Activated CD8-positive, alpha-beta memory T cell treated with anti-CD3 and anti-CD28 coated beads for 4 hours (primary cell): Measurements from ENCODE around the gene IRF9.

ENCODE experiments used
- DNase-seq, 2 donors: peaks; one replicate each; pipeline ENCODE4 v3.0.0-alpha.2; 2020; ENCODE audit warnings: low read depth in 2 of 2

Gene IRF9

DNA sequence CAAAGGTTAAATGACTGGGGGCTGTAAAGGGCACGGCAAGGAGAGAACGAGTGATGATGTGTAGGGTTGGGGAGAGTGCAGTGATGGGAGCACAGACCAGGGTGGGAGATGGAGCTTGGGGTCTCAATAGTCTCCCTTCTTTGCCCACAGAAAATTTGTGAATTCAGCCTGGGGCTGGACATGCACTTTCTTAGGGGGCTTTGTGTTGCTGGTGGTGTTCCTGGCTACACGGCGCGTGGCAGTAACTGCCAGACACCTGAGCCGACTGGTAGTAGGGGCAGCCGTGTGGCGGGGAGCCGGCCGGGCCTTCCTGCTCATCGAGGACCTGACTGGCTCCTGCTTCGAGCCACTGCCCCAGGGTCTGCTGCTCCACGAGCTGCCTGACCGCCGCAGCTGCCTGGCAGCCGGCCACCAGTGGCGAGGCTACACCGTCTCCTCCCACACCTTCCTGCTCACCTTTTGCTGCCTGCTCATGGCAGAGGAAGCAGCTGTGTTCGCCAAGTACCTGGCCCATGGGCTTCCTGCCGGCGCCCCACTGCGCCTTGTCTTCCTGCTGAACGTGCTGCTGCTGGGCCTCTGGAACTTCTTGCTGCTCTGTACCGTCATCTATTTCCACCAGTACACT lies 28.9 kb upstream of the IRF9 start:
- no peak for DNase-seq

DNA sequence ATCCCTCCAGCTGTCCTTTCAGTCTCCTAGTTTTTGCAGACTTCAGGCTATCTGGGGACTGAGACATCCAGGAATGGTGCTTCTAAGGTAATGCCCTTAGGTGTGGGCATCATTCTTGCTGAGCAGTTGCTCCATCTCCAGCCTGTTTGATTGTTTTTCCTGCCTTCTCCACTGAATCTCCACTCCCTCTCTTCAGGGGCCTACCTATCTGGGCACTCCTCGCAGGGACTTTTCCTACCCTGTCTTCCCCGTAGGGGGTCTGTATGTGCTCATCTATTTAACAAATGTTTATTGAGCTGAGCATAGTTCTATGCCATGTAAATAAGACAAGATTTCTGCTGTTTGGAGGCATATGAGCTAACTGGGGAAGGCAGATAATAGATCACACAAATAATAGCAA lies 28.1 kb upstream of the IRF9 start:
- DNase-seq, result no peak

DNA sequence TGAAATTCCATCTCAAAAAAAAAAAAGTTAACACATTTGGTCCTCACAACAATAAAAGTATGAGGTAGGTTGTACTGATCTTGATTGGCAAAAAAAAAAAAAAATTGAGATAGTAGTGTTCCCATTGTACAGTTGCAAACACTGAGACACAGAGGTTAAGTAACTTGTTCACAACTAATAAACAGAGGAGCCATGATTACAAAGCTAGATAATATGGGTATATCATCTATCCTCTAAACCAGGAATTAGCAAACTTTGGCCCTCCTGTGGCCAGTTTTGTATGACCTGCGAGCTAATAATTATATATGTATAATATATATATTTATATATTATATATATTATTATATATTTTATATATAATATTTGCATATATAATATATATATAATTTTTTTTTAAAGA lies 27.3 kb upstream of the IRF9 start:
- DNase-seq, result no peak

DNA sequence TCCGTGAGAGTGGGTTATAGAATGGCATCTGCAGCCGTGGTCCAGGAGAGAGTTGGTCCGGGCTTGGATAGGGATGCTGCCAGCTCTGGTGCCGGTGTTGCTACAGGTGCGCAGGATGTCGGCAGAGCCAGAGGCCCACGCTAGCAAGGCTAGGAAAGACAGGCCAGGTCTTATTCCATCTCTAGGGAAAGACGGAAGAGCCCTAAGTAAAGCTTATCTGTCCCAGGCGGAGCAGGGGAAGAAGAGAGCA lies 25.6 kb upstream of the IRF9 start:
- DNase-seq, result no peak

DNA sequence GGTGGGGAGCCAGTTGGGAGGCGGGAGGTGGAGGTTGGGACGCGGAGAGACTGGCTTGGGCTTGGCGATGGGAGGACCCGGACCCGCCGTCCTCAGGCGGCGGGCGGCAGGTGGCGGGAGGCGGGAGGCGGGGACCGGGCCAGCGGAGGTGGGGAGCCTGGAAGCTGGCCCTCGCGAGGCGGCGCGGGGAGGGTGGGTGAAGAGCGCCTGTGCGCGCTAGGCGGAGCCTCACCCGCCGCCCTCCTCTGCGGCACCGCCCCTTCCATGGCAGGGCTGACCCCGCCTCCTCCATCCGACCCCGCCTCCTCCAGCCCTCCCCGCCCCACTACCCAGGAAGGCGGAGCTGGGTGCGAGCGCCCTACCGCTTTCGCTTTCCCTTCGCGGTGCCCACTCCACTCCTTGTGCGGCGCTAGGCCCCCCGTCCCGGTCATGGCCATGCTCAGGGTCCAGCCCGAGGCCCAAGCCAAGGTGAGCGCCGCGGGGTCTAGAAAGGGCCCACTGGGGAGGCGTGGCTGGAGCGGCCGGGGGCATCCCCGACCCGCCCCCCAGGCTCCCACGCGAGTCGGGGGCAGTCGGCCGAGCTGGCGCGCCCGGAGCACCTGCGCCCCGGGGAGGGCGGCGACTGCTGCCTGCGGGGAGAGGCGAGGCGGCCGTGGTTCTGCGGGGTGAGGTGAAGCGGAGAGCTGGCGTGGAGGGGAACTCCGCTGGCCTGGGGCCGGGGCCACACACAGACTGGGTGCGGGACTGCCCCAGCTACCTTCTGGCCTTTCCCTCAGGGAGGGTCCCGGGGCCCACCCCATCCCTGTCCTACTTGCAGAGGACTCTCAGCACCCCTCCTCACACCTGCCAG lies 25.0 kb upstream of the IRF9 start, which contains the start of gene PSME1:
PSME1 (plus strand) TSS at position 361 of the 850 bp plus-strand sequence; CDS start at position 430, 69 bp downstream.
- DNase-seq, result peak; percentile 89 to 90

DNA sequence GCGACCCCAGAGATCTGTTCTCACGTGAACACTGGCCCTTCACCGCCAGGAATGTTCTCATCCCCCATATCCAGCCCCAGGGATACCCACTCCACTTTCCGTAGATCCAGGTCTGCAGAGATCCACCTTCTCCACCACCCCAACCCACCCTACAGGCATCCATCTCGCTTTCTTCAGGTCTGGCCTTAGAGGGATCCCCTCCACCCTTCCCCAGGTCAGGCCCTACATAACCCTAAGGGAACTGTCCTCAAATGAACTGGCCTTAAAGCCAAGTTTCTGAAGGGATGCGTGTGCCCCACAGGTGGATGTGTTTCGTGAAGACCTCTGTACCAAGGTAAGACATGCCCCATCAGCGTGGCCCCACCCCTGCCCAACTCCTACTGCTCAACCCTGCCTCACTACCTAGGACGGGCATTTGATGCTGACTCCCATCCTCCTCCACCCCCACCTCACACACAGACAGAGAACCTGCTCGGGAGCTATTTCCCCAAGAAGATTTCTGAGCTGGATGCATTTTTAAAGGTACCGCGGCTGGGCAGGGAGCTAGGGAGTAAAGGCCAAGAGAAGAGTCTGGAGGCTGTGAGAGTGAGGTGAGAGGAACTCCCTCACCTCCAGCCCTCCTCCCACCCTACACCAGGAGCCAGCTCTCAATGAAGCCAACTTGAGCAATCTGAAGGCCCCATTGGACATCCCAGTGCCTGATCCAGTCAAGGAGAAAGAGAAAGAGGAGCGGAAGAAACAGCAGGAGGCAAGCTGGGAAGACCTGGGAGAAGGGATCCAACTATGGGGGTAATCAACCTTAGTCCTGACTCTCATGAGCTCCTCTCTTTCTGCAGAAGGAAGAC lies 24.2 kb upstream of the IRF9 start:
- DNase-seq, result no peak

DNA sequence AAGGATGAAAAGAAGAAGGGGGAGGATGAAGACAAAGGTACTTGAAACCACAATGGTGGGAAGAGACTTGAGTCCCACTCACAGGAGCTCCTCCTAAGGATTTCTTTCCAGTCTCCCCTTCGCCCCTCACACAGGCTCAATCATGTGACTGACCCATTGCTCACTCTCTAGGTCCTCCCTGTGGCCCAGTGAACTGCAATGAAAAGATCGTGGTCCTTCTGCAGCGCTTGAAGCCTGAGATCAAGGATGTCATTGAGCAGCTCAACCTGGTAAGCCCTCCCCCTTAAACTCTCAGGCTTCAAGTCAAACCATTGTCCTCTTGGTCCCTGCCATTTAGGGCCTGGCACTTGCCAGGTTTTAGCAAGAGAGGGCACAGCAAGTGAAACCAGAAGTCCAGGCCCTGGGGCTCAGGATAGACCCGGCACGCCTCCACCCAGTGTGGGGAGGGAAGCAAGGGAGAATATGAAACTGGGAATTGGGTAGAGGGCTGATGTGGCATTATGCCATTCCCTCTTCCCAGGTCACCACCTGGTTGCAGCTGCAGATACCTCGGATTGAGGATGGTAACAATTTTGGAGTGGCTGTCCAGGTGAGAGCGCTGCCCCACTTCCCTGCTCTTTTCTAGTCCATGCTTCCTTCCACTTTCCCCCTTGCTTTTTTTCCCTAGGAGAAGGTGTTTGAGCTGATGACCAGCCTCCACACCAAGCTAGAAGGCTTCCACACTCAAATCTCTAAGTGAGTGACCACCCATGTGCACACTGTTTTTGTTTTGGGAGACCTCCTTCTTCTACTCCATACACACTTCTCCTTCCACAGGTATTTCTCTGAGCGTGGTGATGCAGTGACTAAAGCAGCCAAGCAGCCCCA lies 23.3 kb upstream of the IRF9 start:
- no peak for DNase-seq

DNA sequence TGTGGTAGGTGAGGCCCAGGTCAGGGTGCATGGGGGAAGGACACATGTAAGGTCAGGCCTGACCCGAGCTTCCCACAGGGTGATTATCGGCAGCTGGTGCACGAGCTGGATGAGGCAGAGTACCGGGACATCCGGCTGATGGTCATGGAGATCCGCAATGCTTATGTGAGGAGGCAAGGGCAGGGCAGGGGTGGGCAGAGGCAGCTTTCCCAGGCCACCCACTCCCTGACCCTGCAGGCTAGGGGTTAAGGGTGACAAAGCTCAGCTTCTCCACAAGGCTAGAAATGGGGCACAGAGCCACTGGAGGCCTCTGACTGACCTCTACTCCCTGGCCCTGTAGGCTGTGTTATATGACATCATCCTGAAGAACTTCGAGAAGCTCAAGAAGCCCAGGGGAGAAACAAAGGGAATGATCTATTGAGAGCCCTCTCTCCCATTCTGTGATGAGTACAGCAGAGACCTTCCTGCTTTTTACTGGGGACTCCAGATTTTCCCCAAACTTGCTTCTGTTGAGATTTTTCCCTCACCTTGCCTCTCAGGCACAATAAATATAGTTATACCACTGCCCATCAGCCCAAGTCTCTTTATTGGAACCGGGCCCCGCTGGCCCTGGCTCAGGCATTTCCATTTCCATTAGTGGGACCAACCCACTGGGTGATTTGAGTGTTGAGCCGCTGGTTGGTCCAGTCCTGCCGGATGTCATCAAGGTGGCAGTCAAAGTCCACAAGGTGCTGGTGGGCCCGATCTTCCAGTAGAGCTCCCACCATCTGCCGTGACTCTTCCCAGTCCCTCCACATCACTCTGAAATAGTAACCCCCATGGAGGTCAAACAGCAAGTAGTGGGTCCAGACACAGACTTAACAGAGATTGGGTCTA lies 22.4 kb upstream of the IRF9 start:
- no peak for DNase-seq

DNA sequence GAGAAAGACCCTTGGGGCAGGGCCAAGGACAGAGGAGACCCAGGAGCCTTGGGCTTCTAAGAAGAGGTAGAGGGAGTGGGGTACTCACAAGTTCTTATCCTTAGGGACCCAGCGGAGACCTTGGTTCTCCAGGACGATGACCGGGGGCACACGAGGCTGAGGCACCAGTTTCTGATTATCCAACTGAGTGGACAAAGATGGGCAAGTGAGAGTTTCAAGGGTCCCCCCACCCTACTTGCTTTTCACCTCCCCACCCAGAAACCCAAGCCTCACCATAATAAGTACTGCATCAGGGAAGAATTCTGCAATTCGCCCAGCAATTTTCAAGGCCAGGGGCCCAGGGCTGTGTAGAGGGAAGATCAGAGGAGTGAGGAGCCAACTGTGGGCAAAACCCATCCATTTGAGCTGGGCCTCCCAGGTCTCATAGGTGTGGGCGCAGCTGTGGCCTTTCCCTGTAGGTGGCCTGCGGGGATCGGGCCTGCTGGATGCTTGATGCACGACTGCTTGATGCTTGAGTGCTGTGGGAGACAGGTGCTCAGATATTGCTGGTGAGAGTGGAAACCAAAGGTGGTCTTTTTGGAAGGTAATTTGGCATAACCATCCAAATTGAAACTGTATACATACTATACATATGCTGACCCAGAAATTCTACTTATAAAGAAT lies 21.7 kb upstream of the IRF9 start:
- no peak for DNase-seq

DNA sequence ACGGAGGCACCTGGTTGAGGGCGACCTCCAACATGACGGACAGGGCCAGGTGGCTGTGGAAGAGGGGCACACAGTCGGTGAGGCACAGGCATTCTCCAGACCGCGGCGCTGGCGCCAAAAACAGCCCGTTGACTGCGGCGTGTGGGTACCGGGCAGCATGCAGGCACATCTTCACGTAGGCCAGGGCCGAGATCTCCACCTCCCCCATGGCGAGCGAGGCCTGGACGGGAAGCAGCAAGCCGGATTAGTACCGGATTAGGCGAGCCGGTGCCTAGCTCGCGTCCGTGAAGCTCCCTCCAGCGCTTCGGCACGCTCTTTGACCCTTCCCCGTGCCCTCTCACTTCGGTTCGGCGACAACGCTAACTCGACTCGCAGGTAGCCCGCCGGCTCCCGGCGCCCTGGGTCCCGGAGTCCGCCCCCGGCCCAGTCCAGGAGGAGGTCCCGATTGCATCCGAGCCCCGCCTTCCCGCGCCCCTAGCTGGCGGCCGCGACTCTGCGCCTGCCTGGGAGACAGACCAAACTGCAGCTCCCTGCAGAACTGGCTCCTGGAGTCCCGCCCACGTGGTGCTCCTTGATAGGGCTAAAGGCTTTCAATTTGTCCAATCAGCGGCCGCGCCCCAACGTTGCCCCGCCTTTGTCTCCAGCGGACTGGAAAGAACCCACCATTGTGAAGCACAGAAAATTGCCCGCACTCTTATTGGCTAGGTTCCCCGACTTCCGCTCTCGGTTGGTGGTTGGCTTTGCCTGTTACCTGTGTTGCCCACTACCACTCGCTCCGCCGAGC lies 19.8 kb upstream of the IRF9 start, which contains the start of gene EMC9:
EMC9 (minus strand) TSS at position 495 of the 784 bp plus-strand sequence; CDS start at position 208, 287 bp downstream.
- peak; percentile 99 for DNase-seq

DNA sequence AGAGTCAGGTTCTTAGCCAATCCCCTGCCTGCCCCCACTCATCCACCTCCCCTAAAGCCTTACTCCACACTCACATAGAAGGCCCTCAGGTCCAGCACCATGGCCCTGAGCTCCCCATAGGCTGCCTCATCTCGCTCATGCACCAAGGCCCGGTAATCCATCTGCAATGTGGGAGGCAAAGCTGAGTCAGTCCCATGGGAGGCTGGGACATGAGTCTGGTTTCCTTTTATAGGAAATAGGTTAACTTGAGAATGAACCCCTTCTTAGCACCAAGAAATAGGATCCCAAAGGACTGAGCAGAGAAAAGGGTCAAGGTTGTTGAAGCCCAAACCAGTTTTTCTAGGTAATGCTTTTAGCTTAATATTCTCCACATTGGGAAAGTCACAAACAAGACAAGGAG lies 17.6 kb upstream of the IRF9 start:
- DNase-seq, result no peak

DNA sequence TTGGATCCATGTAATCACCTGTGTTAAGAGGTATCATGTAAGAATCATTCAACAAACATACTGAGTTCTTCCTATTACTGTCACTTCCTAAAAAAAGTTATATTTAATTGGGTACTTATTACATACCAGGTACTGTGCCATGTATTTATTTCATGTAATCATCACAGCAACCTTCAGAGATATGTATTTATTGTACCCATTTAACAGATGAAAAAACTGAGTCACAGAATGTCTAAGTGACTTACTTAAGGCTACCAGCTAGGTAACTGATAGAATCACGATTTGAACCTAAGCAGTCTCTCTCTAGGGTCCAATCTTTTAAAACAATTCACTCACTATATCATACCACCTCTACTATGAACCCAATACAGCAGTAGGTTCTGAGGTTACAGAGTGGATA lies 16.6 kb upstream of the IRF9 start:
- DNase-seq, result no peak

DNA sequence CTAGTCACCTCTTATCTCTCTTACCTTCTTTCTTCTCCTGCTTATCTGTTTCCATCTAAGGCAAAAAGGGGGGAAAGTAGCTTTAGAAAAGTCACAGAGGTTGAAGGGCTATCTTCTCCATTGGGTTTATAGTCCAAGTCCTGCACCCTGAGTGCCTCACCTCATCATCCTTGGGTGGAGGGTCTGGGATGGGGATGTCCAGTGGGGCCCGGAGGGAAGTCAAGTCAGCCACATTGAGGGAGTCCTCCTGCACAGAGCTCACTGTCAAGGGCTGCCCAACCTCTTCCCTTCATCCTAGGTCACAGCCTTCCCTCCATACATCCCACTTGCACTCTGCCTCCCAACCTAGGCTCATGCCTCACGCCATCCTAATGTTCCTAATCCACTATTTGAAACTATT lies 15.8 kb upstream of the IRF9 start:
- no peak for DNase-seq

DNA sequence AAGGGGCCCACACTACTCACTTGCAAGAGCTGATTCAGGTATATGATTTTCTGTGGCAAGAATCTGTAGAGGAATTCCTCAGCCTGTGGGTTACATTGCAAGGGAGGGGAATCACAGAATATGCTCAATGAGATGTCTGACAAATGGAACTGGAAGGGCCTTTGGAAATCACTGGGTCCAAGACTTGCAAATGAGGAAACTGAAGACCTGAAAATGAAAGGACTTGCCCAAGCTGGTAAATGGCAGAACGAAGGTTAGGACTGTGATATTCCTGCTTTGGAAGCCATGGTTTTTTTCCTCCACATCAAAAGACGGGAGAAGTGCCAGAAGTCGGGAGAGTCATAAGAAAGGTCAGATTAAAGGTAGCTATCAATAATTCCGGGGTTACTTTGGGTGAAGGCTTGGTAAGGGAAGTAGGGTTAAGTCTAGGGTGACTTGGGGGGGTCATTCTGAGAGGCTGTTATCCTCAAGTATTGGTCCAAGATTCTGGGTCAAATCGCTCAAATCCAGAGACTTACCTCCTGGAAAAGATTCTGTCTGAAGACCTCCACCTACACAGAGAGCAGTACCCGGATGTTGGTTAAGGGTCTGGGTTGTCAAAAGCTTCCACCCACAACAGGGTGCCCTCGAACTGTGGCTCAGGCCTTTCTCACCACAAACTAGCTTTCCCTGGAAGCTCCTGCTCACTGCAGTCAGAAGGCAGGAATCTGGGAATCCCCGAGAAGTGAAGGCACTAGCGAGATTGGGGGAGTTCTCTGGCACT lies 15.2 kb upstream of the IRF9 start:
- DNase-seq, result no peak

DNA sequence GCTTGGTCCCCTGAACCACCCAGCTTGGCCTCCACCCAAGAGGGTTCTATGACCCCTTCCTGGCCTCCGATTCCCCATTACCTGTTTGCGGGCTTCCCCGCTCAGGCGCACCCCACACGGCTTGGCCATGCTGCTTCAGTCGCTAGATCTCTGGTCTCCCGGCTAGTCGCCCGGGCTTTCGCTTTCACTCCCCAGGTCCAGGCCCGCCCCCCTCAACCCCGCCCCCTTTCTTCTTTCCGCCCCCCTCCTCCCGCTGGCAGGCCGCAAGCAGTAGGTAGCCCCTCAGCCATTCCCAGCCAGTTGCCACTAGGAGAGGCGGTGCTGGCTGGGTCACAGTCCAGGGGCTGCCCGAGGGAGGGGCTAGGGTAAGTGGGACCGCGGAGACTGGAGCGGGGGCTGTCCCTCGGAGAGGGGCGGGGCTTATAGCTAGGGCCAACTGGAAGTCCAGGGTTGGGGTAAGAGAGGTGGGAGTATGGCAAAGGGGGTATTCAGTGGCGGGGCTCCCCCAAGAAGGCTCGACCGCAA lies 14.6 kb upstream of the IRF9 start, which contains the start of gene PSME2:
PSME2 (minus strand) TSS at position 158 of the 525 bp plus-strand sequence; CDS start at position 129, 29 bp downstream.
- DNase-seq, result peak; percentile 61 to 64

DNA sequence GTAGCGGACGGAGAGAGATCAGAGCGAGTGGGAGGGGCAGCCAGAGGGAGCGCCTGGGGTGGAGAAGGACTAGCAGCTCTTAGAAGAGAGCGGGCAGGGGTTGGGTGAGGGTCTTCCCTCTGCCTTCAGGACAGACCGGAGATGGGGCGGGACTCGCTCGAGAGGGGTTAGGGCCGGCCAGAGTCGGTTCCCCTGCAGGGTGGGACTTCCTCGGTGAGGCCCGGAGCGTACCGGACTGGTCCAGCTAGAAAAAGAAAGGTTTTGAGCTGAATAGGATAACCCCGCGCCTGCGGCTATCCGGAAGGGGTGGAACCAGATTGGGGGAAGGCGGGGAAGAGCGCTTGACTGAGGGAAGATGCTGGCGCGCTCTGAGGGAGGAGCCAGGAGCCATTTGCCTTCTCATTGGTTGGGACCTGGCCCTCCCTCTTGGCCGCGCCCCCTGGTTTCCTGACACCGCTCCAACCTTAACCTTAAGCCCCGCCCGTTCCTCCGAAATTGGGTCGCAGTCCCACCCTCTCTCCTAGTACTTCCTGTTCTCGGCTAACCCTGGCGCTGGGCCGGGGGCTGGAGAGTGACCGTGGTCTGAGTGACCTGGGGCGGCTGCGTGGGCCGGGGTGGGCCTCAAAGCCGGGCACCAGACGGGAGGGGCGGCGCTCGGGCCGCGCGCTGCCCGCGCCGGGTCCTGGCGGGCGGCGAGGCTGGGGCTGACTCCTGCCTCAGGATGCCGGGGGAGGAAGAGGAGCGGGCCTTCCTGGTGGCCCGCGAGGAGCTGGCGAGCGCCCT lies 13.9 kb upstream of the IRF9 start, which contains the start of gene RNF31:
RNF31 (plus strand) TSS at position 521 of the 783 bp plus-strand sequence; CDS start at position 722, 201 bp downstream.
- peak; percentile 93 to 96 for DNase-seq
